GM12891 (cell line): ENCODE measurements around the gene CHST10.

Experiments
- POLR2A ChIP-seq: IDR thresholded peaks from 2 replicates; pipeline ENCODE4 v1.6.1; 2011; ENCODE audit warnings: low read depth, low read length, control low read depth
- POLR2AphosphoS5 ChIP-seq: IDR thresholded peaks from 2 replicates; pipeline ENCODE4 v1.6.1; 2011; ENCODE audit warnings: low read depth, low read length, control low read depth
- SPI1 ChIP-seq: IDR thresholded peaks from 2 replicates; pipeline ENCODE4 v1.6.1; 2011; ENCODE audit warnings: low read depth, low read length, control low read depth
- TAF1 ChIP-seq: IDR thresholded peaks from 2 replicates; pipeline ENCODE4 v1.6.1; 2011; ENCODE audit warnings: low read depth, low read length, control low read depth

GRCh38 chr2:100401268-100401667 is 16.2 kb downstream of the CHST10 start:
- TF ChIP-seq POLR2A: no peak
- no peak for TF ChIP-seq POLR2AphosphoS5
- no peak for TF ChIP-seq TAF1
- TF ChIP-seq SPI1: no peak
